NCI-H1105 (cell line): Measurements from ENCODE around the gene FAM13A.
"Not testable (repeated sequence)": the region's sequence is repeated elsewhere in the genome, so short reads cannot be mapped to it uniquely, and the experiment has no call there.

Source experiments
- DNase-seq: peaks from one replicate; lab custom pipeline; 2025; lab: John Stamatoyannopoulos, UW

Gene FAM13A

GRCh38 chr4:88999392-88999930, 57.5 kb downstream of the FAM13A start:
- peak; percentile 47 for DNase-seq

GRCh38 chr4:88998891-88999290, 58.1 kb downstream of the FAM13A start:
- no peak for DNase-seq

GRCh38 chr4:88998001-88998400, 59.0 kb downstream of the FAM13A start:
- DNase-seq = no peak

DNA sequence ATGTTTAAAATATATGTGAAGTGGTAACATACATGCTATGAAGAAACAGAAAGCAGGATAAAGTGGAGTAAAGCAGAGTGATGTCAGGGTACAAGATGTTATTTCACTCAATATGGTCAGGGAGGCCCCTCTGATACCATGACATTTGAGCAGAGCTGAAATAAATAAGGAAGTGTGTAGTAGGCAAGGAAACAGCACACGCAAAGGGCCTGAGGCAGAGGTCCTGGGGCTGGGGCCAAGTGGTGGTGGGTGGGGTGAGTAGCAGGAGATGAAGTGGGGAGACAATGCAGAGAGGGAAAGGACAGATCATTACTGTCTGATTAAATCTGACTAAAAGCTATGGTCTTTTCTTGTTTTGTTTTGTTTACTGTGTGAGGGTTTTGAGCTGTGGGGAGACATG, 61.1 kb downstream of the FAM13A start:
- DNase-seq = no peak

- not testable (repeated sequence) for DNase-seq
Observed at GRCh38 chr4:88995257-88995656, 61.7 kb downstream of the FAM13A start.

GRCh38 chr4:88993246-88993645, 63.7 kb downstream of the FAM13A start:
- no peak for DNase-seq

GRCh38 chr4:88991746-88992145, 65.2 kb downstream of the FAM13A start:
- no peak for DNase-seq

DNA sequence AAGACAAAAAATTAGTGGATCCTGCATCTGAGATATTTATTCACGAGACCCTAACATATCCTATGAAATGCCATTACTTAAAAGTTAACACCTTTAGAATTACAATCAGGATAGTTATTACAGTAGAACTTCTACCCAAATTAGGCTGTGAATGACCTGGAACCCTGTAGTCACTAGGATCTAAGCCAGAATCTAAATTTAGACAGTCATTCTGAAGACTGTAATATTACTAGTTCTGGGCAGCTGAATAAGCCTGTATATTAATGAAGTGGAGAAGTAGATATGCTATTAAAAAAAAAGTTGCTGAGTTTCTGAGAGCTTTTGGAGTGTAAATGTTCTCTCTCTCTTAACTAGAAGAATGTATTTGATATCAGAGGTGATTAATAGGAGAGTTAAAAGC, 67.0 kb downstream of the FAM13A start:
- no peak for DNase-seq

GRCh38 chr4:88985088-88985773, 71.8 kb downstream of the FAM13A start:
- DNase-seq = no peak

- DNase-seq = no peak
Observed at GRCh38 chr4:88982757-88983156, 74.2 kb downstream of the FAM13A start.

GRCh38 chr4:88981993-88982392, 75.0 kb downstream of the FAM13A start:
- no peak for DNase-seq

DNA sequence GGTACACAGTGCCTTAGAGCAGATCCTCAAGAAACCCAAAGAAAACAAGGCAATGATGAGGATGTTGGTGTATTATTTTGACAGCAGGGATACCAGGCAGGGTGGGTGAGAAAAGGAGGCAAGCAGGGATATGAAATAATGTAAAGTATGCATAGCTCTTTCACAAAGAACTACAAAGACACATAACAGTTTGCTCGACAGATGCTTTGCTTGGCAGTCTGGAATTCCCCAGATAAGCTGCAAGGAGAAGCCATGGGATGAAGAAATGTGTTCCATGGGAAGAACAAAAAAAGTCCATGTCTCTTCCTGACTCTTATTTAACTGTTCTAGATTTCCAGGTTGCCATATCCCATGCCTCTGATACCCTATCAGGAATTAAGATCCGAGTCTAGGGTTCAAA, 75.4 kb downstream of the FAM13A start:
- no peak for DNase-seq

DNA sequence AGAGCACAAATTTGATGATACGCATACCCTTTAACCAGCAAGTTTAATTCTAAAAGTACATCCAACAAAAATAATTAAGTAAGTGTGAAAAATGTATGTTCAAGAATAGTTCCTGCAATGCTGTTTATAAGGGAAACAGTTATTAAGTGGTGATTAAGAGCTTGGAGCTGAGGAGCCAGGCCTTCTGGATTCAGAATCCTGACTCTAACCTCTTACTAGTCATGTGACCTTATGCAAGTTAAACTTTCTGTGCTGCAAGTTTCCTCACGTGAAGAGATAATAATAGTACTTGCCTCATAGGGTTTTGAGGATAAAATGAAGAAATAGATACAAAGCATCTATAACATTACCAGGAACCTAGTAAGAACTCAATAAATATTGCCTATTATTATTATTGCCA, 77.7 kb downstream of the FAM13A start:
- no peak for DNase-seq

DNA sequence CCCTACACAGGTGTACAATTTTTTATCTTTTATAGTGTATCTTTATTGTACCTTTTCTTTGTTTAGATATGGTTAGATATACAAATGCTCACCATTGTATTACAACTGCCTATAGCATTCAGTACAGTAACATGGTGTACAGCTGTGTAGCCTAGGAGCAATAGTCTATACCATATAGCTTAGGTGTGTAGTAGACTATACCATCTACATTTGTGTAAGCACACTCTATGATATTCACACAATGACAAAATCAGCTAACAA, 80.3 kb downstream of the FAM13A start:
- DNase-seq = no peak

DNA sequence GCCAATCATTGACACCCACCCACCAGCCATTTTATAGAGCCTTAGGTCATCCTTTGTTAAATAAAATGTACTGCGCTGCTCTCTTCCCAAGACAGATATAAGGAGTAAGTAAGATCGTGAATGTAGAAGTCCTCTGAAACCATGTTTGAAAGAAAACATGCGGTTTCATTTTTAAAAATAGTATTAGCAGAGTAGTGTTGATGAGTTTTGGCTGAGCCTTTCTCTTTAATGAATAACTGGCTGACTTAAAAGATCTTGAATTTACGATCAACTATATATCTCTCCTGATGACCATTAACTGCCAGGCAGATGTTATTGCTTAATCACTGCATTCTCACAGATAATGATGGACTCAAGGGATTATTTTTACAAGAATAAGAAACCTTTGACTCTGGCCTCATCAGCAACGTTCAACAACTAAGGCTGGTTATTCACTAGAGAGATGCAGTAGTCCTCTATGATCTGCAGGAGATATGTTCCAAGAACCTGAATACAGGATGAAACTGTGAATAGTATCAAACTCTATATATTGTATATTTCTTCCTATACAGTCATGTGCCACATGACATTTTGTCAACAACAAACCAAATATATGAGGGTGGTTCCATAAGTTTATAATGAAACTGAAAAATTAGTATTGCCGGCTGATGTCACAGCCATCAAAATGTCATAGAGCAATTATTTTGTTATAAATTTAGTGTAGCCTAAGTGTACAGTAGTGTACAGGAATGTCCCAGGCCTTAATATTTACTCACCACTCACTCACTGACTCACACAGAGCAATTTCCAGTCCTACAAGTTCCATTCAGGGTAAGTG, 80.8 kb downstream of the FAM13A start:
- no peak for DNase-seq

DNA sequence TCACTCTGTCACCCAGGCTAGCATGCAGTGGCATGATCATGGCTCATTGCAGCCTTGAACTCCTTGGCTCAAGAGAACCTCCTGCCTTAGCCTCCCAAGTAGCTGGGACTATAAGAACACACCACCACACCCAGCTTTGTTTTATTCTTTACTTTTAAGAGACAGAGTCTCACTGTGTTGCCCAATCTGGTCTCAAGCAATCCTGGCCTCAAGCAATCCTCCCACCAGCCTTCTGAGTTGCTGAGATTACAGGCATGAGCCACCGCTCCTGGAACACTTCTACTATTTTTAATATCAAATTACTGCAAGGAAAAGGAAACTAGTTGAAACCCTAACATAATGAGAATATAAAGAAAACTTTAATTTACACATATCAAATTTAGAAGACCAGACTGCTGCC, 85.4 kb downstream of the FAM13A start:
- DNase-seq = no peak

DNA sequence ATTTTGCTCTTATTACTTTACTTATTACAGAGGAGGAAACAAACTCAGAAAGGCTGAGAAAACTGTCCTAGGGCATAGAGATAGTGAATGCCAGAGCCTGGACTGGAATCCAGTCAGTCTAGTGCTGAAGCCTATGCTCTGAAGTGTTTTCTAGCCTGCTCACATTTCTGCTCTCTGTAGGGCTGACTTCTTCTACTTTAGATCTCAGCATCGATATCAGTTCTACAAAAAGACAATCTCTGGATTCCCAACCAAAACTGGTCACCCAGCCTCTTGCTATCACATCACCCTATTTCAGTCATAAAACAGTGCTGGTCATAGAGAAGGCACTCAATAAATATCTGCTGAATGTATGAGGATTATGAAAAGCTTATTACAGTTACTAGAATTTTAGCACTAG, 87.2 kb downstream of the FAM13A start:
- no peak for DNase-seq

DNA sequence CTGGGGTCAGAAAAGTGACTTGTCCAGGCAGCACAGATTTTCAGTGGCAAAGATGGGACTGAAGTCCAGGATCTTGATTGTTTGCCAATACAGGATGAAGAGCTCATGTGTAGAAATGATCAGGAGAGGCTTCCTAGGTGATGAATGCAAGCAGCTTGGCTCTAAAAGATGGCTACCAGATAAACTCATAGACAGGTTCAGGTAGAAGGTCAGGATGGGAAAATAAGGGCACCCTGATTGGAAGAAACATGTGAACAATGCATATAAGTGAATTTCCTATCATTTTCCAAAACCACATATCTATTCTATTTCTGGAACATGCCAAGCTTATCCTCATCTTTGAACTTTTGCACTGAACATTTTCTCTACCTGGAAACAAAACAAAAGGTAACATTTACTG, 87.7 kb downstream of the FAM13A start:
- no peak for DNase-seq

DNA sequence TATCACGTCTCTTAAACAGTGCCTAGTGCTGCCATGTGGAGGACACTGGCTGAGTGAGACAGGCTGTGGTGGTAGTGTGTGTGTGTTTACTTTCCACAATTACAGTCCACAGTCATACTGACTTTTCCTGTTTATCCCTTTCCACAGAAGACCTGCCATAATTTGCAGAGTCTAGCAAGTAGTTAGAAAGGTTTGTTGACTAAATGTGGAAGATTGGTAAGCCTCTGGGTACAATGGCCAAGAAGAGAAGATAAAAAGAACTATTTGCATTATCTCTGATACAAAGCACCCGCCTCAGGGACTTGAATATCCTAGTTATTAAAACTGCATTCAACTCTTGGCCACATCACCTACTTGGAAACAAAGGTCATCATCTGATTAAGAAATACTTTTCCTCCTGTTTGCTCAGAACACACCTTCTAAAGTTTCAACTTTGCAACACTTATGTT, 89.1 kb downstream of the FAM13A start:
- no peak for DNase-seq

GRCh38 chr4:88965053-88965452, 91.9 kb downstream of the FAM13A start:
- no peak for DNase-seq

- no peak for DNase-seq
Observed at GRCh38 chr4:88964450-88964849, 92.5 kb downstream of the FAM13A start.

- no peak for DNase-seq
Observed at GRCh38 chr4:88963817-88964216, 93.2 kb downstream of the FAM13A start.

- DNase-seq = no peak
Observed at GRCh38 chr4:88962396-88962795, 94.6 kb downstream of the FAM13A start.

GRCh38 chr4:88960576-88960975, 96.4 kb downstream of the FAM13A start:
- DNase-seq = no peak
